ENCODE data around the gene ZNF684.
"Not testable (repeated sequence)": the region's sequence is repeated elsewhere in the genome, so short reads cannot be mapped to it uniquely, and the experiment has no call there.

Gene ZNF684

DNA sequence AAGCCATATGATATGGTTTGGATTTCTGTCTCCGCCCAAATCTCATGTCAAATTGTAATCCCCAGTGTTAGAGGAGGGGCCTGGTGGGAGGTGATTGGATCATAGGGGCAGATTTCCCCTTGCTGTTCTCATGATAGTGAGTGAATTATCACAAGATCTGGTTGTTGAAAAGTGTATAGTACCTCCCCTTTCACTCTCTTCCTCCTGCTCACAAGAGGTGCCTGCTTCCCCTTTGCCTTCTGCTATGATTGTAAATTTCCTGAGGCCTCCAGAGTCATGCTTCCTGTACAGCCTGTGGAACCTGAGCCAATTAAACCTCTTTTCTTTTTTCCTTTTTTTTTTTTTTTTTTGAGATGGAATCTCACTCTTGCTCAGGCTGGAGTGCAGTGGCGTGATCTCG lies 43.4 kb downstream of the ZNF684 start:
- not testable (repeated sequence) for DNase-seq (ENCODE audit: low spot score)

- DNase-seq (ENCODE audit: low spot score) = no peak
Measured at GRCh38 chr1:40575336-40575735, 43.9 kb downstream of the ZNF684 start.

GRCh38 chr1:40582116-40582515 lies 50.7 kb downstream of the ZNF684 start:
- no peak for DNase-seq (ENCODE audit: low spot score)

- DNase-seq (ENCODE audit: low spot score) = no peak
Measured at GRCh38 chr1:40583980-40584379, 52.5 kb downstream of the ZNF684 start.

DNA sequence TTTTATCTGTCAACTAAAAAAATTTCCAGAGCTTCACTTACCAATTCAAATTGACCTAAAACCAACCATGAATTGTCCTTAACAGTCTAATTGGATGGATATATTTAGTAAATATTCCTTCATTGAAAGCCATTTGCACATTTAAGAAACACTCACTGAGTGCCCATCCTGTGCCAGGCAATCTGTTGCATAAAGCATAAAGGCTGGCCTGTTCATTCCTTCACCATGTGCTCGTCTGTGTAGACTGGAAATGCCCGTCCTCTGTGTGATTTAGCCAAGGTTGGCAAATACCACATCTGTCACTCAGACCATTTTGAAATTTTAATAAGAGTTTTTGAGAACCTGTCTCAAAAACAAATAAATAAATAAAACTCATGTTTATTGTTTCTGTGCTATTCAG lies 57.1 kb downstream of the ZNF684 start:
- no peak for DNase-seq (ENCODE audit: low spot score)

DNA sequence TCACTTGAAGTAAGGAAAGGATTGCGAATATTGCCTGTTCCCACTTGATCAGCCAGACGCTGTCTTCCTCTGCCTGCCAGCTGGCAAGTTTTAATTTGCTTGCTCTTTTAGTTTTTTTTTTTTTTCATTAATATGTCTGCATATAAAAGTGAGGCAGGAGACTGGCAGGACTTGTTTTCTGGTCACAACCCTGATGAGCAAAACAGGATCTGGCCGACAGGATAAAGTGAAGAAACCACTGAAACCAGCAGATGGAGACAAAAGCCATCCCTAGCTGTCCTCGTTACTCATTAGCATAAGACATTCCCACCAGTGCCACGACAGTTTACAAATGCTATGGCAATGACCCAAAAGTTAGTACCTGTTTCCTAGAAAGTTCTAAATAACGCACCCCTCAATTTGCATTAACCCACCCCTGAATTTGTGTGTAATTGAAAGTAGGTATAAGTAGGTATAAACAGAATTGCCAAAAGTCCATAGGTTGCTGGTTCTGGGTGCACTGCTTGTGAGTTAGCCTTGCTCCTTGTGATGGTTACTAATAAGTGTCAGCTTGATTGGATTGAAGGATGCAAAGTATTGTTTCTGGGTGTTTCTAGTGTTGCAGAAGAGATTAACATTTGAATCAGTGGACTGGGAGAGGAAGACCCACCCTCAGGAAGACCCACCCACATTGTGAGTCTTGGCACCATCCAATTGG lies 60.8 kb downstream of the ZNF684 start:
- DNase-seq (ENCODE audit: low spot score) = no peak

GRCh38 chr1:40593449-40594186 lies 62.2 kb downstream of the ZNF684 start:
- DNase-seq (ENCODE audit: low spot score) = no peak

GRCh38 chr1:40594187-40594531 lies 62.7 kb downstream of the ZNF684 start:
- DNase-seq (ENCODE audit: low spot score) = no peak

DNA sequence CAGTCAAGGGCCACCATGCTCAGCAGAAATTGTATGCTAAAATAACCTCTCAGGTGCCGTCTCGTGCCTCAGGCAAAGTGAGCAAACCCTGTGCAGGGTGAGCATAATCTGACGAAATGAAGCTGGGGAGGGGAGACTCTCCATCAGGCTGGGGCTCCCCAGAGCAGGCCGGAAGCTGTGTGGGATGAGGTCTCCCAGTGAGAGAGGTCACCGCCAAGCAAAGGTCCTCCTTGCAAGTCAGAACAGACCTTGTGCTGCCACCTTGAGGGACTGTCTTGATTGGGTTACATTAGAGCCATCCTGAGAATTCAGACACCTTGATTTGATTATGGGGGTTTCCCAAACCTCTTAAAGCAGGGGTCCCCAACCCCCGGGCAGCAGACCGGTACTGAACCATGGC lies 64.2 kb downstream of the ZNF684 start:
- no peak for DNase-seq (ENCODE audit: low spot score)

All from HuH-7.5 (cell line).